MM.1S (cell line): ENCODE results near the gene THSD7B.
"Not testable (repeated sequence)": the region's sequence is repeated elsewhere in the genome, so short reads cannot be mapped to it uniquely, and the experiment has no call there.

Experiments used
- DNase-seq: peaks from one replicate; pipeline ENCODE4 v3.0.0-alpha.2; 2015
- H2AFZ ChIP-seq: fragments of 300-600 bp; sonication (generic); 2 replicates; pipeline ENCODE4 v1.6.0; 2016; ENCODE audit warnings: antibody characterized with exemption, low read length
- H3F3A ChIP-seq: fragments of 300-600 bp; sonication (generic); 2 replicates; pipeline ENCODE4 v1.6.1; 2016; ENCODE audit warnings: mild to moderate bottlenecking, antibody characterized with exemption, low read length, moderate library complexity, mixed read lengths; ENCODE audit not compliant: insufficient read depth
- H3K27ac ChIP-seq: fragments of 300-600 bp; sonication (generic); 2 replicates; pipeline ENCODE4 v1.5.1; 2016; ENCODE audit warnings: mild to moderate bottlenecking, low read length
- H3K27me3 ChIP-seq: fragments of 300-600 bp; sonication (generic); replicated peaks from 2 replicates; pipeline ENCODE4 v1.6.0; 2016; ENCODE audit warnings: low read length; ENCODE audit not compliant: insufficient read depth
- H3K36me3 ChIP-seq: fragments of 300-600 bp; sonication (generic); replicated peaks from 2 replicates; pipeline ENCODE4 v1.6.1; 2016; ENCODE audit warnings: mild to moderate bottlenecking, low read length, mixed read lengths; ENCODE audit not compliant: insufficient read depth
- H3K4me1 ChIP-seq: fragments of 300-600 bp; sonication (generic); 2 replicates; pipeline ENCODE4 v1.6.1; 2016; ENCODE audit warnings: low read length, mixed read lengths
- H3K4me2 ChIP-seq: fragments of 300-600 bp; sonication (generic); 2 replicates; pipeline ENCODE4 v1.6.0; 2016; ENCODE audit warnings: low read depth, low read length
- H3K4me3 ChIP-seq: fragments of 300-600 bp; sonication (generic); 2 replicates; pipeline ENCODE4 v1.5.1; 2016; ENCODE audit warnings: low read length, mixed read lengths
- H3K79me2 ChIP-seq: fragments of 300-600 bp; sonication (generic); 2 replicates; pipeline ENCODE4 v1.6.1; 2016; ENCODE audit warnings: mixed run types, low read length, mixed read lengths
- H3K9ac ChIP-seq: fragments of 300-600 bp; sonication (generic); 2 replicates; pipeline ENCODE4 v1.6.1; 2016; ENCODE audit warnings: low read length, mixed read lengths
- H3K9me2 ChIP-seq: fragments of 300-600 bp; sonication (generic); replicated peaks from 2 replicates; pipeline ENCODE4 v1.6.1; 2016; ENCODE audit warnings: mild to moderate bottlenecking, low read length, mixed read lengths; ENCODE audit not compliant: insufficient read depth
- H3K9me3 ChIP-seq: fragments of 300-600 bp; sonication (generic); replicated peaks from 2 replicates; pipeline ENCODE4 v1.6.1; 2016; ENCODE audit warnings: mild to moderate bottlenecking, low read length, mixed read lengths; ENCODE audit not compliant: insufficient read depth
- H4K20me1 ChIP-seq: fragments of 300-600 bp; sonication (generic); 2 replicates; pipeline ENCODE4 v1.6.1; 2016; ENCODE audit warnings: mild to moderate bottlenecking, low read length, moderate library complexity, mixed read lengths; ENCODE audit not compliant: insufficient read depth
- EZH2 ChIP-seq: fragments of 300-600 bp; sonication (generic); optimal IDR thresholded peaks from 2 replicates; pipeline ENCODE3; 2017; ENCODE audit warnings: low read depth, mild to moderate bottlenecking, antibody characterized with exemption, low read length, mixed read lengths
- EZH2phosphoT487 ChIP-seq: fragments of 300-600 bp; sonication (generic); IDR thresholded peaks from 2 replicates; pipeline ENCODE4 v1.6.1; 2018; ENCODE audit warnings: antibody characterized with exemption, low read length
- TF ChIP-seq, protein P1 (sequence below): fragments of 300-600 bp; sonication (generic); IDR thresholded peaks from 2 replicates; pipeline ENCODE4 v1.5.1; 2016; ENCODE audit warnings: antibody characterized with exemption, low read length, mixed read lengths

Gene THSD7B

DNA sequence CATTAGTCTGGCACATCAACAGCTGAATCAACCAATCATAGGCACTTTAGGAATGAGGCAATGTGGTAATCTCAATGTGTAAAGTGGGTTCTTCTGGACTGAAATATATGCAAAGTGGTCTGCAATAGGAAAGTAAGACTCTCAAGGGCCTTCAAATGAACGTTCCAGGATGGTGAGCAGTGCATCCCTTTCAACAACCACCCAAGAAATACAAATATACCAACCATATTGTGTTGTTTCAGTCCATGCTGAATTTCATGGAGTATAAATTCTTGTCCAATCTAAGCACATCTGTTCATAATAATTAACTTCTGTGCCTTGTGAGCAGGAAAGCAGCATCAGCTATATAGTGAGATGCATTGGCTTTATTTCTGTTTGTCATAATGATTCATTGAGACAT is 556.2 kb downstream of the THSD7B start:
- H4K20me1 ChIP-seq: no peaks in the 10 kb centered on the region
- no peaks in the 10 kb centered on the region for H3K27me3 ChIP-seq
- H3K9ac ChIP-seq: no peak overlapping the region
- no peaks in the 10 kb centered on the region for H3K9me3 ChIP-seq
- no peak overlapping the region for H3K27ac ChIP-seq
- H3K79me2 ChIP-seq: no peaks in the 10 kb centered on the region
- no peaks in the 10 kb centered on the region for H3F3A ChIP-seq
- TF ChIP-seq EZH2phosphoT487: no peak
- no peak for TF ChIP-seq EZH2
- TF ChIP-seq, protein P1, sequence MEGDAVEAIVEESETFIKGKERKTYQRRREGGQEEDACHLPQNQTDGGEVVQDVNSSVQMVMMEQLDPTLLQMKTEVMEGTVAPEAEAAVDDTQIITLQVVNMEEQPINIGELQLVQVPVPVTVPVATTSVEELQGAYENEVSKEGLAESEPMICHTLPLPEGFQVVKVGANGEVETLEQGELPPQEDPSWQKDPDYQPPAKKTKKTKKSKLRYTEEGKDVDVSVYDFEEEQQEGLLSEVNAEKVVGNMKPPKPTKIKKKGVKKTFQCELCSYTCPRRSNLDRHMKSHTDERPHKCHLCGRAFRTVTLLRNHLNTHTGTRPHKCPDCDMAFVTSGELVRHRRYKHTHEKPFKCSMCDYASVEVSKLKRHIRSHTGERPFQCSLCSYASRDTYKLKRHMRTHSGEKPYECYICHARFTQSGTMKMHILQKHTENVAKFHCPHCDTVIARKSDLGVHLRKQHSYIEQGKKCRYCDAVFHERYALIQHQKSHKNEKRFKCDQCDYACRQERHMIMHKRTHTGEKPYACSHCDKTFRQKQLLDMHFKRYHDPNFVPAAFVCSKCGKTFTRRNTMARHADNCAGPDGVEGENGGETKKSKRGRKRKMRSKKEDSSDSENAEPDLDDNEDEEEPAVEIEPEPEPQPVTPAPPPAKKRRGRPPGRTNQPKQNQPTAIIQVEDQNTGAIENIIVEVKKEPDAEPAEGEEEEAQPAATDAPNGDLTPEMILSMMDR: no peak
- H3K4me2 ChIP-seq: no peak overlapping the region
- no peak overlapping the region for H2AFZ ChIP-seq
- H3K9me2 ChIP-seq: no peaks in the 10 kb centered on the region
- H3K4me3 ChIP-seq: no peak overlapping the region
- H3K4me1 ChIP-seq: no peaks in the 10 kb centered on the region
- H3K36me3 ChIP-seq: no peaks in the 10 kb centered on the region
- DNase-seq: no peak

DNA sequence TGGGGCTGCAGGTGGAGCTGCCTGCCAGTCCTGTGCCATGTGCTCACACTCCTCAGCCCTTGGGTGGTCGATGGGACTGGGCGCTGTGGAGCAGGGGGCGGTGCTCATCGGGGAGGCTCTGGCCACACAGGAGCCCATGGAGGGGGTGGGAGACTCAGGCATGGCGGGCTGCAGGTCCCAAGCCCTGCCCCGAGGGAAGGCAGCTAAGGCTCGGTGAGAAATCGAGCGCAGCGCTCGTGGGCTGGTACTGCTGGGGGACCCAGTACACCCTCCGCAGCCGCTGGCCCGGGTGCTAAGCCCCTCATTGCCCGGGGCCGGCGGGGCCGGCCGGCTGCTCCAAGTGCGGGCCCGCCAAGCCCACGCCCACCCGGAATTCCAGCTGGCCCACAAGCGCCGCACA is 566.2 kb downstream of the THSD7B start:
- not testable (repeated sequence) for H4K20me1 ChIP-seq, H3F3A ChIP-seq, H3K4me2 ChIP-seq, DNase-seq, H3K36me3 ChIP-seq, H3K79me2 ChIP-seq, H3K9me2 ChIP-seq, H3K27me3 ChIP-seq, H3K9ac ChIP-seq, H2AFZ ChIP-seq, H3K4me3 ChIP-seq, H3K27ac ChIP-seq, H3K9me3 ChIP-seq
- peaks cover 14% of the 10 kb centered on the region for H3K4me1 ChIP-seq

DNA sequence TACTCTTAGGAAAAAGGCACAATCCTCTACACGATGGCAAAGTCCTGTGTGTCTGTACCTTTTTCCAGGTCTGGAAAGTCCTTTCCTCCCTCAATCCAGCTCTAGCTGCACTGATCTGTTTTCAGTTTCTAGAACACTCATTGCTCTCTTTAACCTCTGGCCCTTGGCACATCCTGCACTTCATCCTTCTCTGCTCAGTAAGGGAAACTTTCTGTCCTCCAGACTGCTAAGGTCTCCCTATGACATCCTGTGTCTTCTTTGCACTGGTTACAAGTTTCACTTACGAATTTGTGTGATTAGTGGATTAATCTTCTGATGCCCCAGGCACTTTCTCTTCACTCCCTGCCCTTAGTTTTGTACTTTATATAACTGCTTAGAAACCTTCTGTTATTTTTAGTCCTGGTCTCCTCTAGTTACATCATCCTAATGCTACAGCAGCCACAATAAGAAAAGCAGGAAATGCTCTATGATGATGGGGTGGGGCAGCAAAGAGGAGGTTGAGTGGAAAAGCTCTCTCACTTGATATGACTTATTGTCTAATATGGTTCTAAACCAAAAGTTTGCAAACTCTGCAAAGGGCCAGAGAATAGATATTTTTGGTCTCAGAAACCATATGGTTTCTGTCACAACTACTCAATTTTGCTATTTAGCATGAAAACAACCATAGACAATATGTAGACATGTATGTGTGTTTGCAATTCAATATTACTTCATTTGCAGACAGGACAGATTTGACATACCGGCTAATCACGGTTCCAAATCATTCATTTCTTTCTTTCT is 568.2 kb downstream of the THSD7B start:
- Histone ChIP-seq H3K9ac (no peak overlapping the region), H3K4me1 (peaks cover 14% of the 10 kb centered on the region), H3K36me3 (no peaks in the 10 kb centered on the region), H3K27me3 (no peaks in the 10 kb centered on the region), H3K79me2 (no peaks in the 10 kb centered on the region), H3K9me2 (no peaks in the 10 kb centered on the region), H2AFZ (no peak overlapping the region), H3K4me2 (peak overlapping the region; percentile 3; the same call in 1 of the 2 replicates), H3K9me3 (no peaks in the 10 kb centered on the region), H3F3A (no peaks in the 10 kb centered on the region; the same call in 1 of the 2 replicates), H4K20me1 (no peaks in the 10 kb centered on the region), H3K4me3 (no peak overlapping the region), H3K27ac (no peak overlapping the region; the same call in 1 of the 2 replicates)
- peak; percentile 72 for DNase-seq
- TF ChIP-seq EZH2 (no peak), EZH2phosphoT487 (no peak)
- TF ChIP-seq, protein P1: no peak

DNA sequence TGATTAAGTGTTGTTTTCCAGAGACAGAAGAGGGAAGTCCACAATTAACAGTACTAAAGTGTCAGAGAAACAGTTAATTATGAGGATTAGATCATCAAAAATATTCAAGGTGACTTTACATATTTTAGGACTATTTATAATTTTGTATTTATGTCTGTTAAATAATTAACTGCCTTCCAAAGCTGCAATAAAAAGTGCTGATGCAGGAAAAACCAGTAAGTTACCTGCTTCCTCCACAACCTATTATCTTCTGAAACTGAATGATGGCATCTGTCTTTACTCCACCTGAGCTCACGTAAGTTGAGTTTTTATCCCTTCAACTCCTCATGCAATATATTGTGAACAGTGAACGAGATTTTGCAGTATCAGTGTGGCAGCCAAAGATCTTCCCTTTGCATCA is 570.7 kb downstream of the THSD7B start:
- H3K4me3 ChIP-seq: no peak overlapping the region
- H3K36me3 ChIP-seq: no peaks in the 10 kb centered on the region
- no peaks in the 10 kb centered on the region for H3K9me2 ChIP-seq
- TF ChIP-seq EZH2 (no peak), EZH2phosphoT487 (no peak)
- TF ChIP-seq, protein P1: no peak
- H3F3A ChIP-seq: no peaks in the 10 kb centered on the region; the same call in 1 of the 2 replicates
- no peak overlapping the region for H3K27ac ChIP-seq
- H3K9me3 ChIP-seq: no peaks in the 10 kb centered on the region
- no peaks in the 10 kb centered on the region for H3K79me2 ChIP-seq
- H3K4me1 ChIP-seq: peaks cover 14% of the 10 kb centered on the region
- H3K9ac ChIP-seq: no peak overlapping the region
- no peaks in the 10 kb centered on the region for H3K27me3 ChIP-seq
- H4K20me1 ChIP-seq: no peaks in the 10 kb centered on the region
- no peak overlapping the region for H2AFZ ChIP-seq
- no peak for DNase-seq
- no peak overlapping the region for H3K4me2 ChIP-seq
